Vagina (tissue), 2 donors: Measurements from ENCODE around the gene RNFT1.

Experiments
- POLR2A ChIP-seq, 2 donors: fragments of 450-650 bp; IDR thresholded peaks; one replicate each; pipeline ENCODE4 v1.6.1; 2017; ENCODE audit warnings: antibody characterized with exemption in 2 of 2, mild to moderate bottlenecking in 2 of 2, moderate library complexity in 2 of 2
- TF ChIP-seq, protein P1 (sequence below), 3 experiments: fragments of 450-650 bp in 2 of 3; fragments of 200-600 bp in 1 of 3; sonication (generic) in 1 of 3; IDR thresholded peaks; one replicate each; pipeline ENCODE4 v1.5.1; 2017 to 2019; ENCODE audit warnings: antibody characterized with exemption in 3 of 3, mild to moderate bottlenecking in 2 of 3, moderate library complexity in 2 of 3

GRCh38 chr17:59972778-59973177, 8.2 kb upstream of the RNFT1 start:
- no peak for TF ChIP-seq POLR2A (IDR thresholded peaks at IDR 0.05)
- TF ChIP-seq, protein P1, sequence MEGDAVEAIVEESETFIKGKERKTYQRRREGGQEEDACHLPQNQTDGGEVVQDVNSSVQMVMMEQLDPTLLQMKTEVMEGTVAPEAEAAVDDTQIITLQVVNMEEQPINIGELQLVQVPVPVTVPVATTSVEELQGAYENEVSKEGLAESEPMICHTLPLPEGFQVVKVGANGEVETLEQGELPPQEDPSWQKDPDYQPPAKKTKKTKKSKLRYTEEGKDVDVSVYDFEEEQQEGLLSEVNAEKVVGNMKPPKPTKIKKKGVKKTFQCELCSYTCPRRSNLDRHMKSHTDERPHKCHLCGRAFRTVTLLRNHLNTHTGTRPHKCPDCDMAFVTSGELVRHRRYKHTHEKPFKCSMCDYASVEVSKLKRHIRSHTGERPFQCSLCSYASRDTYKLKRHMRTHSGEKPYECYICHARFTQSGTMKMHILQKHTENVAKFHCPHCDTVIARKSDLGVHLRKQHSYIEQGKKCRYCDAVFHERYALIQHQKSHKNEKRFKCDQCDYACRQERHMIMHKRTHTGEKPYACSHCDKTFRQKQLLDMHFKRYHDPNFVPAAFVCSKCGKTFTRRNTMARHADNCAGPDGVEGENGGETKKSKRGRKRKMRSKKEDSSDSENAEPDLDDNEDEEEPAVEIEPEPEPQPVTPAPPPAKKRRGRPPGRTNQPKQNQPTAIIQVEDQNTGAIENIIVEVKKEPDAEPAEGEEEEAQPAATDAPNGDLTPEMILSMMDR (IDR thresholded peaks at IDR 0.05), result no peak
